ENCODE measurements around the gene MSLN.

GRCh38 chr16:739560-740458, 20.7 kb upstream of the MSLN start:
- TF ChIP-seq, protein P1, sequence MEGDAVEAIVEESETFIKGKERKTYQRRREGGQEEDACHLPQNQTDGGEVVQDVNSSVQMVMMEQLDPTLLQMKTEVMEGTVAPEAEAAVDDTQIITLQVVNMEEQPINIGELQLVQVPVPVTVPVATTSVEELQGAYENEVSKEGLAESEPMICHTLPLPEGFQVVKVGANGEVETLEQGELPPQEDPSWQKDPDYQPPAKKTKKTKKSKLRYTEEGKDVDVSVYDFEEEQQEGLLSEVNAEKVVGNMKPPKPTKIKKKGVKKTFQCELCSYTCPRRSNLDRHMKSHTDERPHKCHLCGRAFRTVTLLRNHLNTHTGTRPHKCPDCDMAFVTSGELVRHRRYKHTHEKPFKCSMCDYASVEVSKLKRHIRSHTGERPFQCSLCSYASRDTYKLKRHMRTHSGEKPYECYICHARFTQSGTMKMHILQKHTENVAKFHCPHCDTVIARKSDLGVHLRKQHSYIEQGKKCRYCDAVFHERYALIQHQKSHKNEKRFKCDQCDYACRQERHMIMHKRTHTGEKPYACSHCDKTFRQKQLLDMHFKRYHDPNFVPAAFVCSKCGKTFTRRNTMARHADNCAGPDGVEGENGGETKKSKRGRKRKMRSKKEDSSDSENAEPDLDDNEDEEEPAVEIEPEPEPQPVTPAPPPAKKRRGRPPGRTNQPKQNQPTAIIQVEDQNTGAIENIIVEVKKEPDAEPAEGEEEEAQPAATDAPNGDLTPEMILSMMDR (IDR thresholded peaks at IDR 0.05), result no peak
- no peak for TF ChIP-seq POLR2A (IDR thresholded peaks at IDR 0.05)

Data from uterus (tissue), 2 donors.